ENCODE measurements around the gene PCLAF. TPM values are rescaled to one million over a fixed set of nuclear protein-coding genes. Genes with fewer than 3 reads are reported as not detected.

The PCLAF gene
- polyA plus RNA-seq, 3 donors, result not detected

- Mint-ChIP-seq H3K27me3 (ENCODE audit: low read depth in 3 of 3) (peaks cover 0 to 1% (median 0%) of the 10 kb centered on the region in 3 donors), H3K9me3 (peaks cover 0 to 2% (median 0%) of the 10 kb centered on the region in 7 donors), H3K4me1 (peaks cover 12% of the 10 kb centered on the region), H3K36me3 (peaks cover 9 to 25% of the 10 kb centered on the region in 2 donors), H3K4me3 (peak overlapping the region; percentile 78 to 90), H3K27ac (peak overlapping the region; percentile 22 to 95 (median 81))
- Histone ChIP-seq H3K4me1 (ENCODE audit: control insufficient read depth in 1 of 2, insufficient read depth in 2 of 2, low read length in 2 of 2) (peaks cover 17 to 19% of the 10 kb centered on the region in 2 donors), H3K9ac (ENCODE audit: insufficient read depth, low read length, poor library complexity, severe bottlenecking) (peak overlapping the region; percentile 27), H3K4me2 (replicated peaks; ENCODE audit: extremely low read depth, low read length, poor library complexity, severe bottlenecking) (peak overlapping the region; percentile 88), H2AFZ (ENCODE audit: insufficient read depth, low read depth, low read length, poor library complexity, severe bottlenecking) (no peak overlapping the region), H3K27me3 (ENCODE audit: control insufficient read depth in 2 of 2, insufficient read depth in 2 of 2, low read length in 2 of 2) (no peaks in the 10 kb centered on the region), H3K27ac (ENCODE audit: low read depth in 1 of 2, low read length in 2 of 2) (peak overlapping the region in 1 of 2 donors; percentile 49), H3K79me2 (ENCODE audit: insufficient read depth, low read length) (peaks cover 49% of the 10 kb centered on the region), H3K9me3 (replicated peaks in 1 of 2; ENCODE audit: control insufficient read depth in 1 of 2, insufficient read depth in 1 of 2, low read length in 2 of 2) (no peaks in the 10 kb centered on the region), H4K20me1 (ENCODE audit: insufficient read depth, low read length) (peaks cover 13% of the 10 kb centered on the region), H3K36me3 (replicated peaks in 1 of 2; ENCODE audit: control insufficient read depth in 1 of 2, insufficient read depth in 2 of 2, low read length in 2 of 2) (peaks cover 10 to 21% of the 10 kb centered on the region in 2 donors), H3K4me3 (replicated peaks in 1 of 3; ENCODE audit: low read depth in 2 of 3, low read length in 3 of 3) (peak overlapping the region in 1 of 3 experiments; percentile 98)
- intact Hi-C loops (cut with micrococcal nuclease), result loop anchor here in 1 of 2 donors (5.0 kb wide), 1 partner anchor 227 kb away; the partner anchor contains the start of gene PPIB
- DNase-seq, result no peak
- 60% methylated on average over 5 of the region's 5 CpGs for WGBS (ENCODE audit: insufficient coverage)
- no peak for TF ChIP-seq CTCF (IDR thresholded peaks at IDR 0.05)
Observed at GRCh38 chr15:64389036-64389435, 7.8 kb upstream of the PCLAF start.

DNA sequence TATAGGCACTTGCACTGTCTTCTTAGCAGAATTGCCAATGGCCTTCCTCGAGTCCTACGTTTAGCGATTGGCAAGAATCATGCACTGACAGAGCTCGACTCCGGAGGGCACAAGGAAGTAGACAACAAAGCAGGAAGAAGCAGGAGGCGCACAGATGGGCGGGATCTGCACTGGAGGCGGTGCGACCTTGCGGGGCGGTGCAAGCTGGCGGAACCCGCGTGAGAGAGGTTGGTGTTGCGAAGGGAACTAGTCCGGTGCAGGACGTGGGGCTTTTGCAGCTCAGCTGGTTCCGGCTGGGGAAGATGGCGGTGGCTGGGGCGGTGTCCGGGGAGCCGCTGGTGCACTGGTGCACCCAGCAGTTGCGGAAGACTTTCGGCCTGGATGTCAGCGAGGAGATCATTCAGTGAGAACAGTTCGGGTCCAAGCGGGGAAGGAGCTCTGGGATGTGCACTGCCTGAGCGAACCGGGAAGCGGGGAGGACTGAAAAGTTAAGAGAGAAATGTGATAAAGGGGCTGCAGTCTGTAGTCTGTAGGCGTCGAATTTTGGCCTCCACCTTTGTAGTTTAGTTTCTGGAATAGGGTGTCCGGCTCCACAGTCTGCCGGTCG lies 6.4 kb upstream of the PCLAF start, which contains the start of gene TRIP4:
Gene TRIP4, plus strand, starts transcription at position 275 of the 607 bp plus-strand sequence. Its CDS starts 28 bp downstream, at position 303.
- H2AFZ ChIP-seq (ENCODE audit: insufficient read depth, low read depth, low read length, poor library complexity, severe bottlenecking), result peak within 1 kb of the TSS; percentile 98
- peak; percentile 95 to 97 (median 97) for DNase-seq
- no peaks in the 10 kb centered on the region for H3K27me3 ChIP-seq (ENCODE audit: control insufficient read depth in 2 of 2, insufficient read depth in 2 of 2, low read length in 2 of 2)
- peaks cover 12% of the 10 kb centered on the region for H4K20me1 ChIP-seq (ENCODE audit: insufficient read depth, low read length)
- Mint-ChIP-seq H3K27ac (peak within 1 kb of the TSS; percentile 92 to 99 (median 96)), H3K4me1 (peaks cover 12% of the 10 kb centered on the region), H3K36me3 (peaks cover 4 to 16% of the 10 kb centered on the region in 2 donors), H3K4me3 (peak within 1 kb of the TSS; percentile 90 to 100), H3K27me3 (ENCODE audit: low read depth in 3 of 3) (peaks cover 0 to under 1% (median 0%) of the 10 kb centered on the region in 3 donors), H3K9me3 (peaks cover 0 to 2% (median 0%) of the 10 kb centered on the region in 7 donors)
- no peak for TF ChIP-seq CTCF (IDR thresholded peaks at IDR 0.05)
- H3K27ac ChIP-seq (ENCODE audit: low read depth in 1 of 2, low read length in 2 of 2), result peak within 1 kb of the TSS; percentile 54 to 93
- H3K9ac ChIP-seq (ENCODE audit: insufficient read depth, low read length, poor library complexity, severe bottlenecking), result peak within 1 kb of the TSS; percentile 88
- H3K4me3 ChIP-seq (replicated peaks in 1 of 3; ENCODE audit: low read depth in 2 of 3, low read length in 3 of 3), result peak within 1 kb of the TSS; percentile 86 to 98 (median 92)
- intact Hi-C loops (cut with micrococcal nuclease), result loop anchor here in 1 of 2 donors (5.0 kb wide), 1 partner anchor 225 kb away; the partner anchor contains the start of gene PPIB
- H3K36me3 ChIP-seq (replicated peaks in 1 of 2; ENCODE audit: control insufficient read depth in 1 of 2, insufficient read depth in 2 of 2, low read length in 2 of 2), result peaks cover 1 to 10% of the 10 kb centered on the region in 2 donors
- peaks cover 45% of the 10 kb centered on the region for H3K79me2 ChIP-seq (ENCODE audit: insufficient read depth, low read length)
- peak within 1 kb of the TSS; percentile 88 for H3K4me2 ChIP-seq (replicated peaks; ENCODE audit: extremely low read depth, low read length, poor library complexity, severe bottlenecking)
- peaks cover 17 to 19% of the 10 kb centered on the region in 2 donors for H3K4me1 ChIP-seq (ENCODE audit: control insufficient read depth in 1 of 2, insufficient read depth in 2 of 2, low read length in 2 of 2)
- H3K9me3 ChIP-seq (replicated peaks in 1 of 2; ENCODE audit: control insufficient read depth in 1 of 2, insufficient read depth in 1 of 2, low read length in 2 of 2), result no peaks in the 10 kb centered on the region
- under 1% methylated on average over 32 of the region's 35 CpGs for WGBS (ENCODE audit: insufficient coverage)

Measured in CD14-positive monocyte (primary cell).